HCT116 (cell line): Measurements from ENCODE around the gene KLHDC7B. TPM values are rescaled to one million over a fixed set of nuclear protein-coding genes. Genes with fewer than 3 reads are reported as not detected.

Experiments
- ATAC-seq: fragments of 200-7000 bp; cut with Tn5 transposase; 2 replicates; pipeline ENCODE4 v1.9.1; 2020; ENCODE audit warnings: mild to moderate bottlenecking, moderate library complexity
- BruUV-seq: library from RNA; stranded (reverse); fragments of 400-500 nt; replicated peaks from 2 replicates; lab custom pipeline; 2021; lab: Mats Ljungman, UMichigan
- CTCF ChIA-PET: fragments of 300-600 bp; sonication (Branson Sonifier 250); formaldehyde crosslinking; loops from one replicate; lab custom pipeline; 2021; ENCODE audit warnings: antibody characterized with exemption; lab: Charles Lee
- POLR2A ChIA-PET: fragments of 300-600, 350-600 bp; sonication (Branson Sonifier 250); formaldehyde crosslinking; loops from one replicate; lab custom pipeline; 2021; ENCODE audit warnings: antibody characterized with exemption; lab: Charles Lee
- RAD21 ChIA-PET, 2 experiments: fragments of 300-600 bp; sonication (Branson Sonifier 250); formaldehyde crosslinking; loops; one replicate each; lab custom pipeline; 2023; ENCODE audit warnings: low total read pairs in 2 of 2; ENCODE audit not compliant: uncharacterized antibody in 2 of 2, unreplicated experiment in 2 of 2, low non-redundant PET in 1 of 2; lab: Charles Lee
- DNase-seq: peaks from one replicate; pipeline ENCODE4 v3.0.0-alpha.2; 2010; ENCODE audit warnings: low read depth, low spot score
- H2AFZ ChIP-seq: fragments of 200-600 bp; shearing (Covaris generic), sonication (generic); 2 replicates; pipeline ENCODE4 v1.6.1; 2017; ENCODE audit warnings: low read depth, mixed run types, mixed read lengths, antibody characterized with exemption, low read length; ENCODE audit not compliant: poor library complexity, severe bottlenecking
- H3K27ac ChIP-seq: 2 replicates; pipeline ENCODE4 v1.5.1; 2012; ENCODE audit warnings: low read depth, low read length
- H3K27me3 ChIP-seq: fragments of 200-600 bp; sonication (generic); 2 replicates; pipeline ENCODE4 v1.6.1; 2016; ENCODE audit warnings: mixed run types, low read length, mixed read lengths; ENCODE audit not compliant: insufficient read depth
- H3K36me3 ChIP-seq, 2 experiments: fragments of 200-500 bp in 1 of 2; fragments of 200-600 bp in 1 of 2; sonication (Bioruptor generic) in 1 of 2; sonication (generic) in 1 of 2; 2 replicates each; pipeline versions ENCODE4 v1.5.1 to v1.6.1; 2014 to 2016; ENCODE audit warnings: low read length in 2 of 2, inconsistent platforms in 1 of 2, mixed read lengths in 1 of 2, mixed run types in 1 of 2; ENCODE audit not compliant: insufficient read depth in 2 of 2, control insufficient read depth in 1 of 2
- H3K4me1 ChIP-seq, 2 experiments: fragments of 200-600 bp in 1 of 2; sonication (generic) in 1 of 2; 2 replicates each; pipeline versions ENCODE4 v1.5.1 to v1.6.1; 2012 to 2017; ENCODE audit warnings: low read length in 2 of 2, inconsistent platforms in 1 of 2, mild to moderate bottlenecking in 1 of 2, mixed read lengths in 1 of 2, mixed run types in 1 of 2, moderate library complexity in 1 of 2; ENCODE audit not compliant: insufficient read depth in 2 of 2, control insufficient read depth in 1 of 2
- H3K4me2 ChIP-seq: fragments of 200-600 bp; sonication (generic); 2 replicates; pipeline ENCODE4 v1.6.1; 2017; ENCODE audit warnings: mixed run types, low read length, mixed read lengths
- H3K4me3 ChIP-seq, 2 experiments: fragments of 200-600 bp in 1 of 2; sonication (generic) in 1 of 2; replicated peaks in 1 of 2; 2 replicates each; pipeline ENCODE4 v1.5.1; 2011 to 2016; ENCODE audit warnings: low read length in 2 of 2, control low read depth in 1 of 2, low read depth in 1 of 2, mild to moderate bottlenecking in 1 of 2, mixed read lengths in 1 of 2, mixed run types in 1 of 2
- H3K79me2 ChIP-seq: fragments of 200-600 bp; sonication (generic); 2 replicates; pipeline ENCODE4 v1.6.1; 2017; ENCODE audit warnings: mild to moderate bottlenecking, mixed run types, low read length, moderate library complexity, mixed read lengths; ENCODE audit not compliant: insufficient read depth
- H3K9ac ChIP-seq: fragments of 200-600 bp; sonication (generic); 2 replicates; pipeline ENCODE4 v1.6.1; 2016; ENCODE audit warnings: low read length, mixed read lengths
- H3K9me2 ChIP-seq: fragments of 200-600 bp; sonication (generic), shearing (Covaris generic); 2 replicates; pipeline ENCODE4 v1.6.1; 2017; ENCODE audit warnings: mixed run types, mild to moderate bottlenecking, moderate library complexity; ENCODE audit not compliant: insufficient read depth
- H3K9me3 ChIP-seq, 2 experiments: fragments of 200-500 bp in 1 of 2; fragments of 200-600 bp in 1 of 2; sonication (Bioruptor generic) in 1 of 2; sonication (generic) in 1 of 2; 2 replicates each; pipeline ENCODE4 v1.6.1; 2014 to 2017; ENCODE audit warnings: low read length in 2 of 2, mixed read lengths in 2 of 2, inconsistent platforms in 1 of 2, low read depth in 1 of 2, mild to moderate bottlenecking in 1 of 2, mixed run types in 1 of 2, moderate library complexity in 1 of 2; ENCODE audit not compliant: control insufficient read depth in 1 of 2, insufficient read depth in 1 of 2
- H4K20me1 ChIP-seq: fragments of 200-600 bp; sonication (generic), shearing (Covaris generic); 2 replicates; pipeline ENCODE4 v1.6.1; 2017; ENCODE audit warnings: mixed run types, mild to moderate bottlenecking, moderate library complexity; ENCODE audit not compliant: insufficient read depth
- ATF3 ChIP-seq: IDR thresholded peaks from 2 replicates; pipeline ENCODE4 v1.6.1; 2012
- CTCF ChIP-seq, 3 experiments: fragments of 200-600 bp in 1 of 3; sonication (generic) in 1 of 3; IDR thresholded peaks in 2 of 3; conservative IDR thresholded peaks in 1 of 3; 2 replicates each; pipeline ENCODE4 v1.5.1; 2012 to 2017; ENCODE audit warnings: low read depth in 2 of 3, low read length in 2 of 3, antibody characterized with exemption in 1 of 3, borderline replicate concordance in 1 of 3, control low read depth in 1 of 3, mild to moderate bottlenecking in 1 of 3, mixed read lengths in 1 of 3, mixed run types in 1 of 3, moderate library complexity in 1 of 3; ENCODE audit not compliant: insufficient read depth in 1 of 3
- EGR1 ChIP-seq: IDR thresholded peaks from 2 replicates; pipeline ENCODE4 v1.6.1; 2012; ENCODE audit warnings: low read depth
- FOSL1 ChIP-seq: IDR thresholded peaks from 2 replicates; pipeline ENCODE4 v1.6.1; 2012; ENCODE audit warnings: low read depth
- JUND ChIP-seq: IDR thresholded peaks from 2 replicates; pipeline ENCODE4 v1.6.1; 2012
- RAD21 ChIP-seq: IDR thresholded peaks from 2 replicates; pipeline ENCODE4 v1.6.1; 2012; ENCODE audit warnings: low read depth, mild to moderate bottlenecking
- REST ChIP-seq: IDR thresholded peaks from 2 replicates; pipeline ENCODE4 v1.6.1; 2012; ENCODE audit warnings: low read depth
- SIN3A ChIP-seq: IDR thresholded peaks from 2 replicates; pipeline ENCODE4 v1.6.1; 2012; ENCODE audit warnings: low read depth
- SP1 ChIP-seq: IDR thresholded peaks from 2 replicates; pipeline ENCODE4 v1.6.1; 2012; ENCODE audit warnings: low read depth
- SRF ChIP-seq: IDR thresholded peaks from 2 replicates; pipeline ENCODE4 v1.6.1; 2012; ENCODE audit warnings: low read depth
- TCF7L2 ChIP-seq: IDR thresholded peaks from 2 replicates; pipeline ENCODE4 v1.7.0; 2011; ENCODE audit warnings: borderline replicate concordance, inconsistent platforms; ENCODE audit not compliant: insufficient read depth, insufficient read length; ENCODE audit errors: extremely low read depth
- YY1 ChIP-seq: IDR thresholded peaks from 2 replicates; pipeline ENCODE4 v1.6.1; 2011; ENCODE audit warnings: low read length, low read depth, moderate library complexity, mild to moderate bottlenecking; ENCODE audit not compliant: insufficient replicate concordance; ENCODE audit errors: extremely low read depth
- ZBTB33 ChIP-seq: IDR thresholded peaks from 2 replicates; pipeline ENCODE4 v1.6.1; 2011; ENCODE audit warnings: mild to moderate bottlenecking, low read length, moderate library complexity; ENCODE audit not compliant: insufficient replicate concordance; ENCODE audit errors: extremely low read depth
- ZFX ChIP-seq: fragments of 450-650 bp; IDR thresholded peaks from 2 replicates; pipeline ENCODE4 v1.6.1; 2017
- intact Hi-C: fragments of 100-400 bp; cut with micrococcal nuclease; formaldehyde crosslinking; loops from 2 replicates; pipeline ENCODE4 v1.10.0; 2022
- total RNA-seq: library from RNA; stranded (reverse); gene quantifications from one replicate; pipeline ENCODE4 v1.2.1, GENCODE V29; 2021; ENCODE audit not compliant: unreplicated experiment

The KLHDC7B gene
- total RNA-seq, 1 experiment from 2014 or later: 0.69 TPM

- intact Hi-C loops: no loop called here
- ATAC-seq (no peak), DNase-seq (no peak)
- Histone ChIP-seq H3K79me2 (peaks cover 17% of the 10 kb centered on the region; the same call in 1 of the 2 replicates), H3K9me3 (no peaks in the 10 kb centered on the region), H3K36me3 (no peaks in the 10 kb centered on the region), H2AFZ (no peak overlapping the region), H3K27ac (no peak overlapping the region), H4K20me1 (no peaks in the 10 kb centered on the region), H3K4me2 (no peak overlapping the region), H3K4me1 (peaks cover 5 to 24% of the 10 kb centered on the region in 2 experiments), H3K9ac (no peak overlapping the region), H3K27me3 (no peaks in the 10 kb centered on the region), H3K9me2 (no peaks in the 10 kb centered on the region), H3K4me3 (no peak overlapping the region)
- ChIA-PET RAD21 (no interaction called here), POLR2A (no interaction called here), CTCF (no interaction called here)
- BruUV-seq: no TSS peak
- TF ChIP-seq SRF (no peak), REST (no peak), CTCF (IDR thresholded peaks at IDR 0.05 in 2 of 3, conservative IDR thresholded peaks at IDR 0.05 in 1 of 3; ENCODE audit: borderline replicate concordance in 1 of 3, insufficient read depth in 1 of 3, low read depth in 2 of 3, low read length in 2 of 3) (no peak), FOSL1 (no peak), TCF7L2 (no peak), YY1 (no peak), SIN3A (no peak), JUND (no peak), SP1 (no peak), ATF3 (no peak), ZBTB33 (no peak), ZFX (no peak), EGR1 (no peak), RAD21 (no peak)
These were observed 39.5 kb downstream of the KLHDC7B start for GRCh38 chr22:50585238-50585637.
